GM18520 (cell line): Measurements from ENCODE around the gene HHIPL1.
"Not testable (repeated sequence)": the region's sequence is repeated elsewhere in the genome, so short reads cannot be mapped to it uniquely, and the experiment has no call there.

Experiments
- ATAC-seq: cut with Tn5 transposase; IDR thresholded peaks from one replicate; pipeline ENCODE4 v1.9.1; 2021; ENCODE audit not compliant: unreplicated experiment

Gene HHIPL1

GRCh38 chr14:99658218-99658845 is 13.4 kb downstream of the HHIPL1 start:
- ATAC-seq, result no peak

GRCh38 chr14:99659333-99659741 is 14.4 kb downstream of the HHIPL1 start:
- no peak for ATAC-seq

DNA sequence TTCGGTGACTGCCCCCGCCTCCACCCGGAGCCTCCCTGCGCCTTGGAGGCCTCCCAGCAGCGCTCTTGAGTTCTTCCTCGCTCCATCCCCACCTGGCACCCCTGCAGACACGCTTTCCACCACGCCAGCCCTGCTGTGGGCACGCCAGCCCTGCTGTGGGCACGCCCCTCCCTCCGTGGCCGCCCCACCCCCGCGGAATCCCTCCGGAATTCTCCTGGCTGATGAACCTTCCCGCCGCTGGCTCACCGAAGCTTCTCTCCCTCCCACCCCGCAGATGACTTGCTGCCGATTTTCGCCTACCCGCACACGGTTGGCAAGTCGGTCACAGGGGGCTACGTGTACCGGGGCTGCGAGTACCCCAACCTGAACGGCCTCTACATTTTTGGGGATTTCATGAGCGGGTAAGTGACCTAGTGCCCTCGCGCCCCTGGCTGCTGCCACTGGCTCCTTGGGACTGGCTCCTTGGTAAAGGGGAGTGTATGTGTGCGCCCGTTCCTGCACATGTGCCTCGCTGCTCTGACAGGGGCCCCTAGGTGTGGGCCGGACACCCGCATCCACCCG is 15.2 kb downstream of the HHIPL1 start:
- no peak for ATAC-seq

- no peak for ATAC-seq
Measured at GRCh38 chr14:99660794-99661193, 15.9 kb downstream of the HHIPL1 start.

- not testable (repeated sequence) for ATAC-seq
Measured at GRCh38 chr14:99661206-99661605, 16.3 kb downstream of the HHIPL1 start.

GRCh38 chr14:99662846-99663245 is 17.9 kb downstream of the HHIPL1 start:
- ATAC-seq, result no peak

GRCh38 chr14:99663386-99664057 is 18.6 kb downstream of the HHIPL1 start:
- ATAC-seq, result no peak

GRCh38 chr14:99664058-99664936 is 19.4 kb downstream of the HHIPL1 start:
- ATAC-seq, result no peak

- no peak for ATAC-seq
Measured at GRCh38 chr14:99664937-99665273, 20.0 kb downstream of the HHIPL1 start.

DNA sequence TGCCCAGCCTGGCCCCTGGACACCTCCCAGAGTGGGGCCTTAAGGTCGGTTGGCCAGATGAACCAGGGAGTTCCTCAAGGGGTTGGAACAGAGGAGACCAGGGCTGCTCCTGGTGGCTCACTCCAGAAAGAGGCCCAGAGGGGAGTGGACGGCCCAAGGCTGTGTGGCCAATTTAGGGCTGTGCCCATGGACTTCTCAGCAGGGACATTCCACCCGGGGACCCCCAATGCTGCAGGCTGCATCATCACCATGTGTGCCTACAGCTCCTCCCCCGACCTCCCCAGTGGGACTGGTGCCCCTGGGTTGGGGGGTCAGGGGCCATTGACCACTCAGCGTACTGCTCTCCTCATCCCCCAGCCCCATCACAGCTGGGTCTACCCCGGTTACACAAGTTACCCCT is 21.6 kb downstream of the HHIPL1 start:
- ATAC-seq, result no peak

- no peak for ATAC-seq
Measured at GRCh38 chr14:99667045-99667444, 22.1 kb downstream of the HHIPL1 start.

DNA sequence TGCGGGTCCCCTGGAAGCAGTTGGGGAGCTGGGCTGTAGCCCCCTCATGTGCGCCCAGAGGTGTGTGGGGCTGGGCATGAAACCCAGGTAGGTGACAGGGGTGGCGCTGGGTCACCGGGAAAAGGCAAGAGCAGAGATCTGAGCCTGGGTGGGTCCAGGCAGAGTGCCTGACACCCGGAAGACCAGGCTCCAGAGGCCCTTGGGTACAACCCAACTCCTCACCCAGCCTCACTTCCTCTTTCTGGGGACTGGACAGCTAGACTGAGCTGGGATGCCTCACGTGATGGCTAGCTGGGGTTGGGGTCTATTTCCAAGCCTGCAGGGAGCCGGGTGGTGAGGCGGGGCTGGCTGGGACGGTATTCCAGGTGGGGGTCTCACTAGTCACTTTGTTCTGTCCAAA is 22.9 kb downstream of the HHIPL1 start:
- ATAC-seq, result no peak

GRCh38 chr14:99668307-99669295 is 23.7 kb downstream of the HHIPL1 start:
- no peak for ATAC-seq

GRCh38 chr14:99670361-99671234 is 25.7 kb downstream of the HHIPL1 start:
- ATAC-seq, result no peak

DNA sequence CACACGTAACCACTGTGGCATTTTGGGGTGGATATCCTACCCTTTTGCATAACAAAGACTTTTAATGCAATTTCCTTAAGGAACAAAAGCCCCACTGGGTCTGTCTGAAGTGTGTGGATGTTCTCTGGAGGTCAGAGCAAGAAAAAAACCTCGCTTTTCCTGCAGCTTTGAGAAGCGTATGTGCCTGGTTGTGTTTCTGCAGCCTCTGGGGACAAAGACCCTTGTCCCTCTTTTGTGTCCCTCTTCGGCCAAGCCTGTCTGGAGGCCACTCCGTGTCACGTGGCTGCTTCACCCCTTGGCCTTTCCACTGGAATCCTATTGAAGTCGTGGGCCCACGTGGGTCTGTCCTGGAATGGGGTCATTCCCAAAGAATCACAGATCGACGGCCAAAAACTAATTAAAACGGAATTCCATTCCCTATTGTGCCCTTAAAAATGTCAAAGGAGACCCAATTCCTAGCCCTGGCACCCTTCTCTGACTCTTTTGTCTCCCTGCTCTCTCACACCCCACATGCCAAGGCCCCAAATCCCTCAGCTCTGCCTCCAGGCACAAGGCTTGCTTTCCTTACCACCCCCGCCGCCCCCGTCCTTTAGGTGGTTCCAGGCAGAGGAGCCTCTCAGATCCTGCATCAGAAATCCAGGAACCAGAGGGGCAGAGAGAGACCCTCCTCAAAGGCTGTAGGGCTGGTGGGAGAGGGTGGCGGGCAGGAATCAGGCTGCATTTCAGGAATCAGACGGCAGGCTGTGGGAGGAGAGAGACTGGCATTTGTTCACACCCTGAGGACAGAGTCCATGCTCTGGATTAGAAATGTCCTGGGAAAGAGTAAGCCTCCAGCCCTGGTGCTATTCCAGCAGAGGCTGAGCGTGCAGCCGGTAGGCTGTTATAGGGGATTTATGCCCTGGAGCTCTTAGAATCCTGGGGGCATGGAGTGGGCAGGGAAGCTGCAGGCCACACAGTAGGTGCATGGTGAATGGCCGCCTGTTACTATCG is 26.6 kb downstream of the HHIPL1 start:
- no peak for ATAC-seq

DNA sequence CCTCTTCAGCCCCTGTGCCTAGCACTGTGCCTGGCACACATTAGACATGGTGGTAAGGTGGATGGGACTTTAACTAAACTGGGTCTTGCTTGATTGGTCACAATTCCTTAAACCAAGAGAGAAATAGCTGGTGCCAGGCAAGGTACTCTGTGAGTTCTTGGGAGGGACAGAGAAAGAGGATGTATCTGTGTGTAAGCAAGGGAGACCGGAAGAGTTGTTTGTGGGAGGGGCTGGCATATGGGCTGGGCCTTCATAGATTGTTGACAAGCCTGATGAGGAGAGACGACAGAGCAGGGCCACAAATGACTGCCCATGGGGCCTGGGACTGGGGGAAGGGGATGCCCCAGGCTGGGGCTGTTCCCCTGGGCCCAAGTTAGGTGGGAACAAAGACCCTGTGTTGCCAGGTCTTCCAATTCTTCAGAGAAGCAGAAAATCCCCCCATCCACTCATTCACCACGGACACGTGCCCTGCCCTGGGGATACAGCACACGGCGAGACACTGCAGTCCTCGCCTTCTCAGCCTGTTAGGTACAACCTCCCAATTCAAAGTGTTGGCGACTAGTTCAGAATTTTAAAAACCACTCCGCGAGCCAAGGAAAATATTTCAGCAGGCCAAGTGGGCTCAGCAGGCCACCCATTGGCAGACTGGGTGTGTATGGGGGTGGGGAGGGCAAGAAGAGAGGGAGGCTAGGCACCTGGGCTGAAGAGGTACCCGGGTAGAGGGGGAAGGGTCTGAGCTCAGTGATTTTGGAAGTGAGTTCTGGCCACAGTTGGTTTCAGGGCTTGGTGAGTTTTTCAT is 27.8 kb downstream of the HHIPL1 start:
- ATAC-seq, result no peak

GRCh38 chr14:99673305-99674063 is 28.6 kb downstream of the HHIPL1 start:
- ATAC-seq, result no peak
